Astrocyte (in vitro differentiated cells and primary cell): ENCODE measurements around the gene TTC14.

ENCODE experiments used
- CTCF ChIP-seq: IDR thresholded peaks from 2 replicates; pipeline ENCODE4 v1.5.1; 2011; ENCODE audit warnings: low read depth, mild to moderate bottlenecking, inconsistent platforms, low read length, moderate library complexity; ENCODE audit not compliant: insufficient read depth
- EZH2 ChIP-seq: IDR thresholded peaks from 2 replicates; pipeline ENCODE4 v1.6.1; 2012; ENCODE audit warnings: mild to moderate bottlenecking, low read length, inconsistent platforms; ENCODE audit not compliant: insufficient read depth

GRCh38 chr3:180595559-180595935, 6.4 kb upstream of the TTC14 start:
- TF ChIP-seq CTCF, result no peak
- no peak for TF ChIP-seq EZH2
